C1 segment of cervical spinal cord (tissue), 14 donors: ENCODE measurements around the gene C1orf141.
"Not testable (repeated sequence)": the region's sequence is repeated elsewhere in the genome, so short reads cannot be mapped to it uniquely, and the experiment has no call there.

ENCODE experiments used
- DNase-seq, 14 donors: peaks; one replicate each; lab custom pipeline; 2025; lab: John Stamatoyannopoulos, UW

C1orf141 gene

DNA sequence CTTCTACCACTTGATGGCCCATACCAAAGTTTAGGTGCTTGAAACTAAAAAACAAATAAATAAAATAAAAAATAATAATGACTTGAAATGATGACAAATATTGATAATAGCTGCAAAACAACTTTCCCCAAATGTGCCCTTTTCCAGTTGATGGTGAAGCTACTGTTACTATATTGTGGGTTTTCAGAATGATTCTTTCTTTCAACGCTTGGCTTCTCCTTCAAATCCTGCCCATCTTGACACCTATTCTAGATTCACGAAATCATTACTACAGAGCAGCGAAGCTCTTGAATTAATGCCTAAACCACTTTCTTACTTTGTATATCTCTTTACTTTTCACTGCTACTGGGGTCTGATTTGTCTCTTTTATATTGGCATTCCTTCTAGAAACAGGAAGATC is 9.2 kb upstream of the C1orf141 start:
- DNase-seq: no peak

DNA sequence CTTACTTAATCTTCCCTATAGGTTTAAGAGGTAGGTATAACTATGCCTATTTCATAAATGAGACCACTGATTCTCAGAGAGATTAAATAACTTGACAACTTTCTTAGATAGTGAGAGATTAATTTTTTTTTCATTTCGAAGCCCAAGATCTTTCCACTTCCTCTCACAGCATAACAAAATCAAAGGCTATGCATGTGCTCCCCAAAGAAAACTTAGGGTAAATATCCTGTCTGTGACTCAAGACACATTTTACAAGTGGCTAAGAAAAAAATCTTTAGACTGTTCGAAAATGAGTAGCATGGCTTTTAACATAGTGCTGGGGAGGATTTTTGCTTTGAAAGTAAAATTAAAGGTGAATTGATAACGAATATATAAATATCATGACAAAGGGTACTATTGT is 8.2 kb upstream of the C1orf141 start:
- DNase-seq: no peak

DNA sequence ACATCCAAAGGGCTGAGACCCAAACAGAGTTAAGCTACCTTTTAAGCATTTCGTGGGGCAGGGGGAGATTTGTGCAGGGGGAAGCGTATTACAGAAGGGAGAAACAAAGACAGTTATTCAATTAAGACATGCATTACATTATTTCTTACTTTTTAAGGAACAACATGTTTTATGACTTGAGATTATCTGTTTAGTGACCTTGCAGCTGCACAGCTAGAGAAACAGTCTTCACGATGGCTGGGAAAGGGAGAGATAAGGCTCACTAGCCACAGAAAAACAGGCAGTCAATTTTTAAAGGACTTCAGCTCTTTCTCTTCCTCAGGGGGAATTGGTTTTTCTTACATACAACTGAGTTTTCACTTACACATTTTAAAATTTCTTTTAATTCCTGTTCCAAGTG is 7.1 kb upstream of the C1orf141 start:
- DNase-seq: not testable (repeated sequence)

DNA sequence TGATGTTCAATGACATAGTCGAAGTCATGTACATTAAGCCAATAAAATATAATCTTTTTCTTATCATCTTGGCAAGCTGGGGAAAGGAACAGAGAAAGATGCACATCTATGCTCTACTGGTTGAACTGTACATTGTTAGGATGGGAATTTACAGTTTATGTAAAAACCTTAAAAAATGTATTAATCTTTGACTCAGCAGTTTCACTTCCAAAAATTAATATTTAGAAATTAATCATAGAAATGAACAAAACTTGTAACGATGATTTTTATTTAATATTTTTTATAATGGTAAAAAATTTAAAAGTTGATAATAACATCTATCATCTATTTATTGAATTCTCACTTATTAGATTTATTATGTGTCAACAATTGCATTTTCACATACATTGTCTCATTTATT is 5.7 kb upstream of the C1orf141 start:
- no peak for DNase-seq

DNA sequence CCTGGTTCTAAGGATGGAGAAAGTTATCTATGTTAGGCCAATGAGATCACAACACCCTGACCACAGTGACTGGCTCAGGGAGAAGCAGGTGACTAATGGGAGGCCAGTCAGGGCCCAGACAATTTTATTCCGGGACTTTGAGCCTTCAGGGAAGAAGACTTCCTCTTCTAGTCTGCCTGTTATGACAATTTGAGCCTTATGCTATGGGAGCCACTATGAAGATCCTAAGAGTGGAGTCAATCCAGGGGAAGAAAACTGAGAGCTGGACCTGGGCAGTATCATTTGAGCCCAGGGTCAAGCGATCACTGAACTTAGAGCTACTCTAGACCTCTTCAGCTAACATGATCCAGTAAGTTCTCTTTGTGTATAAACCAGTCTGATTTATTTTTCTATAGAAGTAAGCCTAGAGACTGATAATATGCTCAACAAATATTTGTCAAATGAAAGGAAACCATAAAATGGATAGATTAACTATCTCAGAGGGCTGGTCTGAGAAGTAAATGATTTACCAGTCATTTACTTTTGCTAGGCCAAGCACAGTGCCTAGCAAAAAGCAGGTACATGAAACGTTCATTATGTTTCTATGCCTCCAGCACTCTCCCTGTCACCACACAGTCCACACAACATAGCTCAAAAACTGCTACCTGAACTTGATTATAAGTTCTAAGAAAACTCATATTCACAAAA is 4.2 kb upstream of the C1orf141 start:
- no peak for DNase-seq

DNA sequence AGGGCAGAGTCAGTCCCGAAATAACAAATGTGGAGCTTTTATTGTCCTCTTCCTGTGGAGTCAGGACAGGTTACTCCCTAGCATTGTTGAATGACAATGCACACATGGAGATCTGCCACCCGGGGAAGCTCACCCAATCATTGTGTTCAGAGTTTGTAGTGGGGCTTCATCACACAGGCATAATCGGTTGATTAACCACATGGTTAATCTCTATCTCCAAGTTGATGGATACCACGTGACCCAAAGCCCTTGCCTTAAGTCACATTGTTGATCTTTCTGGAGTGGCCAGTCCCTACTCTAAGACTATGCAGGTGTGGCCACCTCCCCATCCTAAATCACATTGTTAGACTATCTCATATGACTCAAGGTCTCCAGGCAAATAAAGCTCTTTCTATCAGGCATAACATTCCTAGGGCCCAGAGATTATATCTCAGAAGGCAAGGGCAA is 2.6 kb upstream of the C1orf141 start:
- DNase-seq: no peak

DNA sequence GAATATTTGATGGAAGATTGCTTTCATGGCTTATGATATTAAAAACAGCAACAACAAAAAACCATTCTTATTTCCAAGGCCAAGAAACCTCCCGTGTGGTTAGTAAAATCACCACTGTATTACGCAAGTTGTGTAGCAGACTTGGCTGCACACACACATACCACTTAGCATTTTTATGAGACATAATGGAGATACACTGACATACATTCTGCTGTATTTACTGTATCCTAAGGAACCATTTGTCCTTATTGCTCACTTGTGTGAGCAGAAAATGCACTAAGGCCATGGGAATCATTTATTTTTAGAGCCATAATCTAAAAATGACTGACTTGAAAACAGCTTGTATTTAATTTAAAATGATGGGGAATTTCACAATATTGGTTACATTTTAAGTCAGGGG is 584 bp upstream of the C1orf141 start:
- DNase-seq: no peak

DNA sequence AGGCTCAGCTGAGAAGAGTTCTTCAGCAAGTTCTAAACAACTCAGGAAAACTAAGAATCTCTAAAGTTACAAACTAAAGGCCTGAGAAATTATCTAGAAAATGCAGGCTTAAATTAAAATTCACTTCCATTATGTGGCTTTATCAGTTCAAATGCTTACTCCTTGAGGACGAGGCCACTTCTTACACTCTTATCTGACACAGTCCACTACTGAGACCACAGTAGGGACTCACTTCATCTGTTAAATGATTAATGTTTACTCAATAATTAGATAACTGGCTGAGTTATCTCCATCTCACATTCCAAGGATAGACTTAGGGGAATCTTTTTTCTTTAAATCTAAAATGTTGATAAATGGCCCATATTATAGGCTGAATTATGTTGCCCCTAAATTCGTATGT is 1.6 kb downstream of the C1orf141 start:
- DNase-seq: no peak

DNA sequence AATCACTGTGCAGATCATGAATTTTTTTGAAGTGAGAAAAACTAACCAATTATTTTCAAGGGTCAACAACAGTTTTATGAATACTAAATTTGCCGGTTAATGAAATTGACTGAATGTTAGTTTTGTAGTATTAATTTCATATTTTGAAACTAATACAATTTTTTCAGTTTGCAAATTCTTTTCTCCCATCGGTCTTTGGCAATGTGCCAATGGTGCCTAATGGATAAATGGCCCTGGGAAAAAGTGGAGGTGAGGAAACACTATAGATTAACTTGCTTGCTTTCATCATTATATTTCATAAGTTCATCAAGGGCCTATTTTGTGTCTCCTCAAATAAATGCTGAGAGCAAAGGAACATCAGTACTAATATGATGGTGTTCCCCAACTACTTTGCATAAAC is 4.1 kb downstream of the C1orf141 start:
- no peak for DNase-seq

DNA sequence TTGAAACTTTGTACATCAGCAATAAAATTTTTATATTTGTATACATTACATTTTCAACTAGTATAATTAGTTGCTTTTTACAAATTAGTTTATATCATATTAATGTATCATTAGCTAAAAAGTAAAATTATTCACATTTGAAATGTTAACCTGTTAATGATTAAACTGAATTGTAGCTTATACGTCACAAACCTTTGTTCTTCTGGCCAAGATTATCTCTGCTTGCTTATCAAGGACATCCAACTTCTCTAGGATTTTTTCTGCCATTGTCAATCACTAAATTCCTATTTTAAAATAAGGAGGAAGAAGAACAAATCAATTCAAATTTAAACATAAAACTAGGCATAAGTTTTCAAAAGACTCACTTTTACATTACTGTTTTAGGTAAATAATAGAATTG is 7.8 kb downstream of the C1orf141 start:
- no peak for DNase-seq

DNA sequence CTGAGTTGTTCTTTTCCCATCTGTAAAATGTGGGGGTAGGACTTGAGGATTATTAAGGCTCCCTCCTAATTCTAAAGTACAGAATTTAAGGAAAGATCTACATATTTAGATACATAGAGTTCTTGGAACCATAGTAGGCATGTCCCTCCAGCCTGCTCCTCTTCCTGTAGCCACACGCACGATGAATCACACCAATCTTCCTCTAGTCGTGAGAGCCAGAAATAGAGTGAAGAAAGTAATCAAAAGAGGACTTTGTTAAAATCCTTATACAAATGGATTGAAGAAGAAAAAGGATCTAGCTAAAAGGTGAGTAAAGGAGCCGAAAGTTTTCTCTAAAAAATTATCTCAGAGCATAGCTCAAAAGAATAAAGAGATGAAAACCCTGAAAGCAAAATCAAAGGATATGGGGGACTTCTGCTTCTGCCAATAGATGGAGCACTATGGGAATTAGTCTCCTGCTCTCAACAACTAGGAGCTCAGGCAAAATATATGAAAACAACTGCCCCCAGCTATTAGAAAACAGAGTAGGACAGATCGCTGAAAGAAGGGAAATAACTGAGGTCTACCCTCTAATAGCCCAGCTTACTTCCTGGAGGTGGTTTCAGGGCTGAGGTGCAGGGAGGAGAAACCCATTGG is 8.5 kb downstream of the C1orf141 start:
- DNase-seq: no peak

DNA sequence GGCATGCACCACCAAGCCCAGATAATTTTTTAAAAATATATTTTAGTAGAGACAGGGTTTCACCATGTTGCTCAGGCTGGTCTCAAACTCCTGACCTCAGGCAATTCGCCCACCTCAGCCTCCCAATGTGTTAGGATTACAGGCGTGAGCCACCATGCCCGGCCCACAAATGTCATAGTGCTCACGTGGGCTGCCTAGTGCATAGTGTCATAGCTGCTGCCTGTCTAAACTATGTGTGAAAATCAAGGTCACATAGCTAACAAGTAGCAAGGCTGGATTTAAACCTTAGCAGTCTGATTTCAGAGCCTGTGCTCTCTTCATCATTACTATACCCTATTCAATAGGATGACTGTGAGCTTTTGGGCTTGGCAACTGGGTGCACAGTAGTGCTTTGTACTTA is 10.3 kb downstream of the C1orf141 start:
- no peak for DNase-seq

DNA sequence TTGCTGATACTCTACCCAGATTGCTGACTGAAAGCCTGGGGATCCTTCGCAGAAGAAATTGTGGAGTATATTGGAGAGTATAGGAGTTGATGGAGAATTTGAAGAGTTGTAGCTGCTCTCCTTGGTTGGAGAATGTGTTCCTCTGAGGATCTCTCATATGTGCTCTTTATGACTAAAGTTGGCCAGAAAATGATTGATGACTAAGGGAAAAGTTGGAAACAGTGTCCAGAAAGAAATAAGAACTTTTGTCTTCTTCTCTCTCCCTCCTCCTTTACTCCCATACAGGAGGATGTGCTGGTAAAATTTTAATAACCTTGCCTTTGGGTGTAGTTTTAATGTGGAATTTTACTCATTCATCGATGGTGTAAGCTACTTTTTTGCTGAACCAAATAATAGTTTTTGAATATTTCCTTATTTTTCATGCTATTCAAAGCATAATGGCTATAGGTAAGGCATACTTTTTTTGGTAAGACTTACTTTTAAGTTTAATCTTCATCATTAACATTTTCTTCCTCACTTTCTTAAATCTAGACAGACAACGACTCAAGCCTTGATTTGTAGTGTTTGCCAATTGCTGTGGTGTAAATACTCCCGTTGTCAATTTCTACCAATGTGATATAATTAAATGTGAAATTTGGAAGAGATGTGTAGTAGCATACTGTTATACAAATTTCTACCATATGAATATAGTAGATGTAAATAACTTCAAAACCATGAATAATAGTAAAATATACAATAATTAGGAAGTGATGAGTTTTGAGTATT is 13.7 kb downstream of the C1orf141 start:
- DNase-seq: no peak

DNA sequence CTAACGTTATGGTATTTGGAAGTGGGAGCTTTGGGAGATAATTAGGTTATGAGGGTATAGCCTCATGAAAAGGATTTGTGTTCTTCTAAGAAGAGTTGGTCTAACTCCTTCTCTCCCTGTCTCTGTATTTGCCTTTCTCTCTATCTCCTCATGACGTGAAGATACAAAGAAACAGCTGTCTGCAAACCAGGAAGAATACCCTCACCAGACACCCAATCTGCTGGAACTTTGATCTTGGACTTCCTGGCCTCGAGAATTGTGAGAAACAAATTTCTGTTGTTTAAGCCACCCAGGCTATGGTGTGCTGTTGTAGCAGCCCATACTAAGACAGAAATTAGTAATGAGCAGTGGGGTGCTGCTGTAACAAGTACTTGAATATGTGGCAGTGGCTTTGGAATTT is 16.1 kb downstream of the C1orf141 start:
- no peak for DNase-seq

DNA sequence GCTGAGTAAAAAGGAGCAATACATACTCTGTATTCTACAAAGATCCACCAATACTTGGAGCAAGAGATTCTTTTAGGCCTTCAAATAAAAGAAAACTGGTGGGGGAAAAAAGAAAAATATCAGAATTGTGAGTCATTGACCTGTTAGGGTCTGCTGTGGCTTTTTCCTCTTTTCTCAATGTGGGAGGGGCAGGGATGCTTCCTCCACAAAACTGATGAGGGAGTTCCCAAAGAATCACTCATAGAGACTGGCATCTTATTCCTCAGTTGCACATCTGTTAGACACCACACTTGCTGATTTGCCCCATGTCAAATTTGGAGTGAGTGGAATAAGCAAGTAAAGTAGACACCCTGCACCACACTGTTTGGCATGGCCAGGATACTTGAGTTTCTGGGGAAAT is 16.6 kb downstream of the C1orf141 start:
- DNase-seq: no peak

DNA sequence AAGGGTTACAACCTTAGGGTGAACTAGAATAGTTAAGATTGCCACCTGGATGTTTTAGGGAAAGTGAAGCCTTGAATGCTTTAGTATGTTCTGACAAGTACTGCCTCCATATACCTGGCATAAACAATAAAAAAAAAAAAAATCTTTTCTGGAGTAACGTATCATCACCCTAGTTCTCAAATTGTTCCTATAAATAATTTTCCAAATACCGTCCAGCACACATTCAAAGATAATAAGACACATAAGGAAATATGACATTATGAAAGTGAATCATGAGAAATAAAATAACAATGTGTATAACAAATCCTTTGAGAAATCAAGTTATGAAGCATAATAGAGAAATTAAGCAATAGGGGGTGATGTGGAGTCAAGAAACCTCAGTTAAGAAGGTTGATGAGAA is 20.6 kb downstream of the C1orf141 start:
- no peak for DNase-seq

DNA sequence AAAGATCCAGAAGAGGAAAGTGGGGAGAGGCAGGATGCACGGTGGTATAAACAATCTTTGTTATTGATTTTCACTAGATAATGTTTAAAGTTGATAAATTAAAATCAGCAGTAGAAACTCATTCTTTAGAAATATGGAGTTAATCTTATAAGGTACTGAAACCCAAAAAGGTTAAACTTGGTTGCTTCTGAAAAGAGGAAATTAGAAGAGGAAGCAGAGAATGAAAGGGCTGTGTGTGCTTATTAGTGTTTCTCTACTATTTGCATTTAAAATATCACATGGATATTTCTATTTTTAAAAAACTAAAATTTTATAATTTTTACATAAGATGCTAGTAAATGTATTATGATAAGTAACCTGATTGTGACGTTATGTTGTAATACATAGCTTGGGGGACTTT is 24.4 kb downstream of the C1orf141 start:
- DNase-seq: no peak

DNA sequence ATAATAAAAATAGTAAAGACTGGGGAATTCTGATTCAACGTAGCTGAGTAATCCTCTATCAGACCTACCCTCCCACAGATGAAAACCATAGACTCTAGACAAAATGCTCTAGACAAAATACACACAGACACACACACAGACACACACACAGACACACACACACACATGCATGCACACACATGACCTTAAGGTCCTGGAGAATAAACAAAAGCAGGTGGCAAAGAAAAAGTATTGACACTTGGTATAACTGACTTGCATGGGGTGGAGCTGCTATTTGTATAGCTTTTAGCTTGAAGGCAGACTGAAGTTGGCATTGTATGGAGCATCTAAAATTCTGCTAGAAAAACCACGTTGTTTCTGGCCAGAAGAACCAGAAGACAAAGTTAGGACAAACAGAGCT is 29.3 kb downstream of the C1orf141 start:
- no peak for DNase-seq

DNA sequence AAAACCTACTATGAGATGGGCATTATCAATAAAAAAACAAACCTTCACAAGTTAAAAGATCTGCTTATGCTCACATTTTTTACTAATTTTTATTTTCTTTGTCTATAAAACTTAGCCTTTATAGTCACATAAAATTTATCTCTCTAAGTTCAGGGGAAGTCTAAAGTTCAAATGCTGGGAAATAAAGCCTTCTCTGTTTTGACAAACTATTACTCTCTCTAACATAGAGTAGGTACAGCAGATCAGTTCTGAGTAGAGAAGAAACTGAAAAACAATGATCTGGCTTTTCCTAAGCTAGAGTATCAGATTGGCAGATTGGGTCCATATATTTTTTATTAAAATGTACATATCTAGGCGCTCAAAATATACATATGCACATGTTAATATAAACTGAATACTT is 31.2 kb downstream of the C1orf141 start:
- DNase-seq: no peak

DNA sequence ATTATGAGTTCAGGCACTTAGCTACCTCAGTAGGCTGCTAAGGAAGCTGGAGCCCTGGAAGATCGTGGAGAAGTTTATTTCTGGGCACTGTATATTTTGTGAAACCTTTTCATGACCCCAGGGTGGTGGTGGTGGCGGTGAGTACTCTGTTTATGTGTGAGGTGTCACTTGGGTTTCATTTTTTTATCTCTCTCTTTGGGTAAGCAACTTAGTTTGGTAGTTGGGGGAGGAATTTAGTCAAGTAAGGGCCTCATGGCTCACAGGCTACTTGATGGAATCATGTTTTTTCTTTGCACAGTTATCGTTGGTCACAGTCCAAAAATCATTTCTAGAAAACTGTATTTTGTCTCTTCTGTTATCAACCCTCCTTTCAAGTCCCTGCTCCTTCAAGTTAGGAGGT is 33.9 kb downstream of the C1orf141 start:
- no peak for DNase-seq

DNA sequence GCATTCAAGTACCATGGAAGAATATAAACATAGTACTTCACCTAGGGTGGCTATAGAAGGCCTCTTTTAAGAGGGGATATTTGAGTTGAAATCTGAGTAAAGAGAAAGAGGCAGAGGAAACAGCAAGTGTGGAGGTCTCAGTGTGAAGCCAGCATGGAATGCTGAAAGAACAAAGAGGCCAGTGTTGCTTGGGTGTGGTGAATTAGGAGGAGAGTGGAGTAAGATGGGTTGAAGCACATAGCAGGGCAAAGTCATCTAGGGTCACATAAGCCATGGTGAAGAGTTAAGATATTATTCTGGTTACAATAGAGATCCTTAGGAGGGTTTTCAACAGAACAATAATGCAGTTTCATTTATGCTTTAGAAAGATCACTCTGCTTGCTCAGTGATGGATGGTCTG is 37.5 kb downstream of the C1orf141 start:
- no peak for DNase-seq

DNA sequence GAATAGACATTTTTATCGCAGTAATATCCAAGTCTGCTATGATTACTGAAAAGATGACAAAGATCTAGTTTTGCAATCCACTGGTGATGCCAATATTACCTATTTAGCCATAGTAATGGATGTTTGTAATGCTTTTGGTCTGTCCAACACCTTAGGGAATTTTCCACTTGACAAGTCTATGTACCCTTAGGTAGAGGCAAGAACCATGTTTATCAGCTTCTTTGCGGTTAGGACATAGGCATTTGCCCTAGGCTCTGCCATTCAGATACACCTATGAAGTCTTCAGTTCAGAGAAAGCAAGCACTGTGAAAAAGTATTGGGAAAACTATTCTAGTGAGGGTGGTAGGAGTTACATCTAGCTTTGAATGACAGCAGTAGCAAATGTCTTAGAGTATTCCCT is 40.6 kb downstream of the C1orf141 start:
- DNase-seq: no peak

DNA sequence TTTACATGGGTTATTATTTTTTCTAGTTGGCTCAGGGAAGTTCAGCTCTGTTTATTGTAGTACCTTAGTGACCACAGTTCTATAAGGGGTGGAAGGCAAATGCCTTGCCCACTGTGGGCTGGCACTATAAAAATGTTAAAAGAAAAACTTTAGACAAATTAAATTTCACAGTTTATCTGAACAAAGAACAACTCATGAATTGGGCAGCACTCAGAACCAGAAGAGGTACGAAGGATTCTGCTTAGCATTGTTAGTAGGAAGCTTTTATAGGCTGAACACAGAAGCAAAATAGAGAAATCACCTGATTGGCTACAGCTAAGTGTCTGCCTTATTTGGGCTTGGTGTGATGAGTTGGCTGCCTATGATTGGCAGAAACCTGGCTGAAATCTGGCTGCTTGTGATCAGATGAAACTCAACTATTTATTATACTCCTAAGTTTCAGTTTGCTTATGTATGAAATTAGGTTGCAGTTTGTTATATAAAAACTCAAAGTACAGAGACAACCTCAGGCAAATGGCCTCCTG is 45.0 kb downstream of the C1orf141 start:
- no peak for DNase-seq
